Glomerular visceral epithelial cell (primary cell): ENCODE measurements around the gene ADD2.
"Not testable (repeated sequence)": the region's sequence is repeated elsewhere in the genome, so short reads cannot be mapped to it uniquely, and the experiment has no call there.

ENCODE experiments used
- DNase-seq: peaks from one replicate; pipeline ENCODE4 v3.0.0-alpha.2; 2016; ENCODE audit errors: extremely low spot score

Gene ADD2

DNA sequence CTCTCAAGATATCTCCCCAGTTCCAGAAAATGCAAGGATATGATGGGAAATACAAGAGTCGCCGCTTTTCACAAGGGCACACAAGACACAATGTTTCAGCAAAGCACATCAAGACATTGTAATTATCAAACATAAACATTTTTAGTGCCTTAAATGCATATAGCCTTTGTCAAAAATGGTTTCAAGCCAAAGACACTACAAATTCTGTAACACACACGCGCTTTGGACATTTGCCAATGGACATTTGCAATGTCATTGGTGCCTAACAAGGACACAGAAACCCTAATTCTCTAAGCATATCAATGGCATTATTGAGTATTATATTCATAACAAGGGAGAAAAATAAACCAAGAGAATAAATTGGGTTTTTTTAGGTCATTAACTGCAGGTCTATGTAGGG, 16.1 kb downstream of the ADD2 start:
- DNase-seq, result no peak

DNA sequence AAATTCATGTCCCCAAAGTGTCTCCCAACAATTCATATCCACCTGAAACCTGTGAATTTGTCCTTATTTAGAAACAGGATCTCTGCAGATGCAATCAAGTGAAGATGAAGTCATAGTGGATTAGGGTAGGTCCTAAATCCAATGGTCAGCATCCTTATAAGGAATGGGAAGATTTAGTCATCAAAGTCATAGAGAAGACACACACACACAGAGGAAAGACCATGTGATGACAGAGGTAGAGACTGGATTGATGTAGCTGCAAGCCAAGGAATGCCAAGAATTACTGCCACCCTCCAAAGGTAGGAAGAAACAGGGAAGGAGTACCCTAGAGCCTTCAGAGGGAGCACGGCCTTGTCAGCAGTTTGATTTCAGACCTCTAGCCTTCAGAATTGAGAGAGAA, 17.7 kb downstream of the ADD2 start:
- no peak for DNase-seq

DNA sequence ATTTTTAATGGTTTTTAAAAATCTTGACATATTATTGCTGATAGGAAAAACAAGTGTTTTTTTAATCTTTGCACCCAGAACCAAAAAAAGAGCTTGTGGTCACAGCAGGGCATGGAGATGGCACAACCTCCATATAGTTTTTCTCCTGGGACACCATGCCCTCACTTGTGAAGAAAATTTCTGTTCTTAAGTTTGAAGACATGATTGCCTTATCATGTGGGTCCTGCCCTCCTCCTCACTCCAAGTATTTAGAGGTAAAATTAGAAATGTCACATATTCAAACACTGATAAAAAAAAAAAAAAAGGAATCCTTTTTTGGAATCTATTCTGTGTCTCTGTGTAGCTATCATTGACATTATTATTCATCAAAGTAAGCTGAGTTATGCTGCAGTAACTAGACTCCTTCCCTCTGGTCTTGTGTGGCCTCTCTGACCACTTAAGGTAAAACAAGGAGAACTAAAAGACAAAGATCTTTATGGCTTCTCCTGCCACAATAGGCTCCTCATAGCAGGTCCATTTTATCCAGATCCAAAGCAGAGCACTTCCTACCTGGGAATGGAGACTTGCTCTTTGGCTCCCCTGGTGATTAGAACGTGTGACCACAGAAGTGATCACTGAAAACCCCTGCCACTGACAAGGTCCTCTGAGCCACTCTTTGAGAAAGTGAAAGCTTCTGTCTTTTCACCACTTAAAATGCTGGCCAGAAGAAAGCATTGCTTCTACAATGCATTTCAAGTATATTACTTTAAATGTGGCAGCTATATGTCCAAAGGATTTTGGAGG, 19.8 kb downstream of the ADD2 start:
- DNase-seq, result no peak

DNA sequence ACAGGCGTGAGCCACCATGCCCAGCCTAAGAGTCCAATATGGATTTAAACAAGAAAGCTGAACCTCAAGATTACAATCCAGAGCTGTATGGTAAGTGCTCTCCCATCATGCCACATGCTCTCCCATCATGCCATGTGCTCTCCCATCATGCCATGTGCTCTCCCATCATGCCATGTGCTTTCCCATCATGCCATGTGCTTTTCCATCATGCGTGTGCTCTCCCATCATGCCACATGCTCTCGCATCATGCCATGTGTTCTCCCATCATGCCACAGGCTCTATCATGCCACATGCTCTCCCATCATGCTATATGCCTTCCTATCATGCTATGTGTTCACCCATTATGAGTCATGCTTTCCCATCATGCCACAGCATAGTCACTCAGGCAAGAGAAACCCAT, 20.7 kb downstream of the ADD2 start:
- DNase-seq, result no peak

DNA sequence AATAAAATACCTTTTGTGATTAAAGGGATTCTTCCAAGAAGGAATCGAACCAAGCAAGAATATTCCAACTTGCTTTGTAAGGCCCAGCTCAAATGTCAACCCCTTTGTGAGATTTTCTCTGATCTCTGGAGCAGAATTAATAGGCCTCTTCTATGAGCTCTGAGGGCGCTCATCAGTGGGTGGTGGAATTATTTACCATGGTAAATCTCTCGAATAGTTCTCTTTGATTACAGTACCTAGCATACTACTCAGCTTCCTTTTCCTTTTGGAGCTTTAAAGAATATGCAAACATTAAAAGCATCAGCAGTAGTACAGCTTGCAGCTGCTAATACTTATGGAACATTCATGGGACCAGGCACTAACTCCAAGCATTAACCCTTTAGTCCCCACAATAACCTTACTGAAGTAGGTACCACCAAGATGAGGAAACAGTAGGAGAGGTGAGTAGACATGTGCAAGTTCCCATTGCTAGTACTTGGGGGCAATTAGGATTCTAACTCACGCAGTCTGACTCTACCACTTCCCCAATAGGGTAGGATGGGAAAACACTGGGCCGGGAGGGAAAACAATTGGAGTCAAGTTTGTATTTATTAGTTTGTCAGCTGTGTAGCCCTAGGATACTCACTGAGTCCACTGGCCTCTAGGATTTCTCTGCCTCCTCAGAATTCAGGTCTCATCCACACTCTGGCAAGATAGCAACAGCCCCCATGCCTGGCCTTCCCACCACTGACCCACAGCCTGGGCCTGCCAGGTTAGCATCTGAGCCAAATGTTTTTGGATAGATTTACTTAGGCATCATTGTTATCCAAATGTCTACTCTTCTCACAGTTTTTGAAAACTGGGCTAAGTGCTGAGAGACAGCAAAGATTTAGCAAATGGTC, 21.7 kb downstream of the ADD2 start:
- DNase-seq, result no peak

DNA sequence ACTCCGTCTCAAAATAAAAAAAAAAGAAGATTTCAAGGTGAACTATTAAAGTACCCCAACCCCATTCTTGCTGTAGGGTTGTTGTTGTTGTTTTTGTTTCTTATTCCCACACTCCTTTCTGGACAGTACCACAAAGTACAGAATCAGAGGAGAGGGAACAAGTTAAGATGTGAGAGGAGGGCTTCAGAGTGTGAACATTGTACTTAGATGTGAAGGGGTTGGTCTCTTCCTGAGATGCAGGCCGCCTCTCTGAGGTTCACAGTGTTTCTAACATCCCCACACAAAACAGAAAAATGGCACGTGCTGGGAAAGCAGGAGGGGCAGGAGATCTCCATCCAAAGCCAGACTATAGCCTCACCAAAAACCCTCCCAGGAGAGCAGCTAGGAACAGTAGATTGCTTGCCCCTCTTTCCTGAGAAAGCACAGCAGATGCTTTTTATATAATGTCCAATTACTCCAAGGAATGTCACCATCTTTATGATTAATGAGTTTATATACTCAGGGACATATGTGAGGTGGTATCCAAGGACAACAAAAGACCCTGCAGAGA, 22.6 kb downstream of the ADD2 start:
- no peak for DNase-seq

DNA sequence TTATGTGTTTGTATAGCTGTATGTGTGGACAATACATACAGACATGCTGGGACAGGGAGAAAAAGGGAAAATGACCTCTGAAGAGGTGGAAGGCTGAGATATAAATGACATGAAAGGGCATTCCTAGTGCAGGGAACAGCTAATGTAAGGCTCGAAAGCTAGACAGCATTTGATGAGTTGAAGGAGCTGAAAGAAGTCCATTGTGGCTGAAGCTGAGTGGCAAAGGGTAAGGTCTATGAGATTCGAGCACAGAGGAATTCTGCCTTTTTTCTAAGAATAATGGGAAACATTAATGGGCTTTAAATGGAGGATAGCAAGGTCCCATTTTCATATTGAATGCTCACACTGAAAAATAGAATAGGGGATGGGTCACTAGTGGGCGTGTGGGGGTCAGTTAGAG, 23.6 kb downstream of the ADD2 start:
- no peak for DNase-seq

DNA sequence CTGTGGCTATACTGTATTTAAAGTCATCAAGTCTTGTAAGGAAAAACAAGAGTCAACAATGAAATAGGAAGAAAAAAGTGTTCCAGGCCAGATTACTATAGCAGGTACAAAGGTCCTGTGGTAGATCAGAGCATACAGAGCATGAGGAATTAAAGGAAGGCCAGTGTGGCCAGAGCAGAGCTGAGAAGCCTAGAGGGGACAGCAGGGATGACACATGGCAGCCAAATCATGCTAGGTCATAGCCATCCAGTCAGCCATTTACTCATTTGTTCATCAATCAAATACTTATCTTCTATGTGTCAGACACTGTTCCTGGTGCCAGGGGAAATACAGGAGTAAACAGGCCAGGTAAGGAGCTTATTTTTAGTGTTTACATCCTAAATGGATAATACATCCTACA, 24.3 kb downstream of the ADD2 start:
- DNase-seq, result no peak

DNA sequence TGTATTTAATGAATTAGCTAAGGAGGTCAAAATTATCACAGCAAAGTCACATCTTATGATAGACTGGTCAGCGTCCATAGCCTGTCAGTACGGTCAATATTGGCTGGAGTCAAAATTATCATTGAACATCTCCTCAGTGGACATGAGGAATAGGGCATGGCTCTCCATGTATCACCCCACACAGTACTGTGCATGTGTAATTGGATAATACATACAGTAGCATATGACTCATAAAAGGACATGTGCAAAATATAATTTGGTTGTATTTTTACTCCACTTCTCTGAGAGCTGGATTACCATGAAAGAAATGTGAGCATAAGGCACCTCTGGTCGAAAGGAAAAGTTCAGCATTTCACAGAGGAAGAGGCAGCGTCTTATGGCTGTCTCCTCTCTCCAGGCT, 24.9 kb downstream of the ADD2 start:
- no peak for DNase-seq

DNA sequence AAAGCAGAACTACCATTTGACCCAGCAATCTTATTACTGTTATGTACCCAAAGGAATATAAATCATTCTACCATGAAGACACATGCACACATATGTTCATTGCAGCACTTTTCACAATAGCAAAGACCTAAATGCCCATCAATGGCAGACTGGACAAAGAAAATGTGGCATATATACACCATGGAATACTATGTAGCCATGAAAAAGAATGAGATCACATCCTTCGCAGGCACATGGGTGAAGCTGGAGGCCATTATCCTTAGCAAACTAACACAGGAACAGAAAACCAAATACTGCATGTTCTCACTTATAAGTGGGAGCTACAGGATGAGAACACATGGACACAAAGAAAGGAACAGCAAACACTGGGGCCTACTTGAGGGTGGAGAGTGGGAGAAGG, 28.5 kb downstream of the ADD2 start:
- DNase-seq, result not testable (repeated sequence)

DNA sequence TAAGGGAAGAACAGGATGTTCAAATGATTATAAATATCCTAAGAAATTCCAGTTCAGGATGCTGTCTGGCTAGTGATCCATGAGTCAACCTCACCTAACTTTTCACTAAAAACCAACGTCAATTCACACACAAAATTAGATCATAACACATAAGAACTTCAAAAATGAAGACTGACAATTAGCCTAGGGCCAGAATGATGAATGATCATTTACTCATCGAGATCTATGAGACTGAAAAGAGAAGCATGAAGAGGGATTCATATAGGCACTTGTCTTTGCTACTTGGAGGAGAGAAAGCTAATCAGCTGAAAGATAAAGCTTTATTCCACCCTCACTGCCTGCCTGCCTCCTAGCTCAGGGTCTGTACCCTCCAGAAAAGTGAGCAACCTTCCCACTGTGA, 29.8 kb downstream of the ADD2 start:
- no peak for DNase-seq

DNA sequence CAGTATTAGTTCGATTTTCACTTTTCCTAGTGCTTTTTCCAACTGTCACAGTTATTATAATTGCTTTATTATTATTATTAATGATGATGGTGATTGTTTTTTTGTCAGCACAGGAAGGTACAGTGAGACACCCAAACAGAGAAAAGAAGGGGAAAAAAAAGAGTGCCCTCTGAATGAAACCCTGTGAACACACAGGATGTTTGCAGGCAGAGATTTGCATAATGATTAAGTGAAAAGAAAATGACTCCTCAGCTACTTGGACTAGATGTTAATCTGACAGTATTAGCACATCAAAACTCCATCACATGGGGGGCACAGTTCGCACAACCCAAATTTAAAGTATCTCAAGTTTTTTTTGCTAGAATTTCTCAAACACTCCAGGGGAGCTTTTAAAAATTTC, 32.9 kb downstream of the ADD2 start:
- DNase-seq, result no peak

DNA sequence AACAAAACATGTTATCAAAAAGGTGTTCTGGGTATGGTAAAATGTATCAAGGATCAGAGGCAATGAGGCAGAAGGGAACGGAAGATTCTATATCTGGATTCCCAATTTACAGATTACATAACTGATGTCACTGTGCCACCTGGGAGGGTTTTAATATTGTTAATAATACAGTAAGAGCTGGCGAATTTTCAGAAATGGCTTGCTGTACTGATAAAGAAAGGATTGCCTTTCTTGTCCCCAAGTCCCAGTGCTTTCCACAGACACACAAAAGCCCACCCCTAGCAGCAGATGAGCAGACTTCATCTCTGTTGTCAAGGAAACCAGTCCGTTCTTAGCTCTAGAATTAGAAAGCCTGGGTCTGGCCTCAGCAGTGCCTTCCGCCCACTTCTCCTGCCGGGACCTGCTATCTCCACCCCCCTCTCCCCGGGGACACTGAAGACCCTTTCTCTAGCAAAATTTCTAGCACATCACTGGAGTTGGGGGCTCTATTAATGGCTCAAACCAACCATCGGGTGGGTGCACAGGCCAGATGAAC, 34.3 kb downstream of the ADD2 start:
- no peak for DNase-seq

DNA sequence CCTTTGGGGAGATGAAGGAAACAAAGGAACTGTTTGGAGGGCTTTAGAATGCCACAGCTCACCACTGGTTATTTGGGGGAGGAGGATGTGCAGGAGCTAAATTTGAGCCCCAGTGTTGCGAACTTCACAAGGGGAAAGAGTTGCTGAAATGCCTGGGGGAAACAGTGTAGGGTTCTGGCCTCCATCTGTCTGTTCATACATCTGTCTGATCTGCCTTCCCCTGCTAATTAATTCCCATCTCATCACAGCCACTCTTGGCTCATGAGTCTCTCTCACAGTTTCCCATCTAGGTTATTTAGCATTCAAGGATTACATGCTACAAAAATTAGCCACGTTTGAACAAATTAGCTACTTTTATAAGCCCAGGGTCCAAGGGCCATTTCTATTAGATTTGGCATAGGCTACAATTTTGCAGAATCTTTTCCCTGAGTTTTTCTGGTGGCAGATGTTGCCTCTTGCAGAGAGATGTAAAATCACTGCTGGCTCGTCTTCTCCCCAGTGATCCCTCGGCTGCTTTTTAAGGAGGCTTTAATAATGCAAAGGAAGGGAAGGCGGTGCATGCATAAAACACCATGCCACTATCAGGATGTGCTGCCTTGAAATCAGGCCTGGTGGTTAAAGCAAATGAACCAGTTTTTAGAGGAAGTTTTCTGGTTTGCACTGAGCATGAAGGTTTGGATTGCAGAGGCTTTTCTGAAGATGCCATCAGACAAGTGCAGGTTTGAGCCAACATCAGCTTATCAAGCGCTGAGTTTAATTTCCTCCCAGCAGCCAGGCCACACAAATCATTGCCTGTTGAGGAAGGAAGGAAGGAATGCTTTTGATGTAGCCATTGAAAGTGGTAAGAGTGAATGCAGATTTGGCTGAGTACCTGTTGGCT, 35.0 kb downstream of the ADD2 start:
- DNase-seq, result no peak

DNA sequence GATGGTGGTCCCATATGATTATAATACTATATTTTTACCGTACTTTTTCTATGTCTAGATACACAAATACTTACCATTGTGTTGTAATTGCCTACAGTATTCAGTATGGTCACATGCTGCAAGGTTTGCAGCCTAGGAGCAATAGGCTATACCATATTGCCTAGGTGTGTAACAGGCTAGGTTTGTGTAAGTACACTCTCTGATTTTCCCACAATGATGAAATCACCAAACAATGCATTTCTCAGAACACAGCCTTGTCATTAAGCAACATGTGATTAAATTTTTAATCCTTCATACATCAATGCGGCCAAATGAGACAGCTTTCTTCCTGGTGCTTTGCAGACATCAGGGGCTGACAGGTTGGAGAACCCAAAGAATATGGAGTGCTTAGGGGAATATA, 37.3 kb downstream of the ADD2 start:
- no peak for DNase-seq

DNA sequence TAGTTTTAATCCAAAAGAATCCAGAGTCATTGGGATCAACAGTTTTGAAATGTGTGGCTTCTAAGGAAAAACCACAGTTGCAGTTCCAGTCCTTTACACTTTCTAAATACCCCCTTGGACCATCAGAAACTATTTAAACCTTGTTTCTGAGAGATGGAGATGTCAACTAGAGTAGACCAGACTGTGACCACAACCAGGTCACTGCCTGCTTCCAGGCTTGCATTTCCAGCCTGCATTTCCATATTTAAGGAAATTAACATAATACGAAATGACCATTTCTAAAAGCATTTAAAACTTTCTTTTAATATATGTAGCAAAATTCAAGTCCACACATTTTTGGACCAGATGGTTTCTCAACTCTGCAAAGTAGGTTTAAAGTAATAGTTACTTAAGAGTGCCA, 38.4 kb downstream of the ADD2 start:
- no peak for DNase-seq

DNA sequence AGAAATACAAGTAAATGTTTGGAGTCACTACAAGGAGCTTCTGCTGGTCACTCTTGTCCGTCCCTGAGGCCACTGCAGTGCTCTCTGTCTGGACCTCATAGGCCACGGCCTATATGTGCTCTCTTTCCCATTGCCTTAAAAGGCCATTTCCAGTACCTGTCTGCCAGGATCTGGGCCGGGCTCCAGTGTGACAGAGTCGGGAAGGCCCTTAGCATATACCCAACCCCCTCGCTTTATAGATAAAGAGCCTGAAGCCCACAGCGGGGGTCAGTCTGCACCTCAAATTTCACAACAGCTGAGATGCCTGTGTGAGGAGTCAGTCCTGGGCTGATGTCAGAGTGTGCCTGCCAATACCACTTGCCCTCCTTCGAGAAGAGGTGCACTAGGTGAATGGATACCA, 39.9 kb downstream of the ADD2 start:
- no peak for DNase-seq

DNA sequence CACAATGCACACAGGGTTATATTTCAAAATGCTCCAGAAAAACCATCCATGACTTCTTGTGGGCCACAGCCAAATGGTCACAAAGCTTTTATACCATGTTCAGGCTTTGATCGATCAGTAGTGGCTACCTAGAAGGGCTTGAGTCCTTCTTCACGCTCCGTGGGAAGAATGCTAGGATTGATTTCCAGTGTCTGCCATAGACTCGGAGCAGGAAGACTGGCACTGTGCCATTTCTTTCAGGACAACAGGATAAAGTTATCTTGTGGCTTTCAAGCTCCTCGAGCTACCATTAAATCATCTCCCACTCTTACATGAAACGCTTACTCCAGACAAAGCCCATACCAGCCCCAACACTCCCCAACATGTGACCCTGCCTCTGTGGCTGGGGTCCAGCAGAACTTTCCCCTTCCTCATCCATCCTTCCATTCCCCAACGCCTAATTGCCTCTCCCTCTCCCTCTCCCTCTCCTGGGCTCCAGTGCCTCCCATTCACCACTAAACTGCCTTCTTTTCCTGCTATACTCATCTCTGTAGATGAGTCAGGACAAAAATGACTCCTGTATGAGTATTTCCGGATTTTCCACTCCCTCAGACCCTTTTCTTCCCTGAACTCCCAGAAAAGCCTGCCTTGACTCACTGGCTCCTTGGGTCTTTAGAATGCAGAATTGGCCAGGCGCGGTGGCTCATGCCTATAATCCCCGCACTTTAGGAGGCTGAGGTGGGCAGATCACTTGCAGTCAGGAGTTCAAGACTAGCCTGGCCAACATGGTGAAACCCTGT, 40.9 kb downstream of the ADD2 start:
- no peak for DNase-seq

DNA sequence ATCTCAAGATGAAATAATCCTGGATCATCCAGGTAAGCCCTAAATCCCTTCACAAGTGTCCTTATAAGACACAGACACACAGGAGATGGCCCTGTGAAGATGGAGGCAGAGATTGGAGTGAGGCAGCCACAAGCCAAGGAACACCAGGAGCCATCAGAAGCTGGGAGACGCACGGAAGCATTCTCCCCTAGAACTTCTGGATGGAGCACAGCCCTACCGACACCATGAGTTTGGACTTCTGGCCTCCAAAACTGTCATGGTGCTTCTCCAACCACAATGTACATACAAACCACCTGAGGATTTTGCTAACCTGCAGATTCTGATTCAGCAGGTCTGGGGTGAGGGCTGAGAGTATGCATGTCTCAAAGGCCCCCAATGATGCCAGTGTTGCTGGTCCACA, 42.5 kb downstream of the ADD2 start:
- DNase-seq, result no peak

DNA sequence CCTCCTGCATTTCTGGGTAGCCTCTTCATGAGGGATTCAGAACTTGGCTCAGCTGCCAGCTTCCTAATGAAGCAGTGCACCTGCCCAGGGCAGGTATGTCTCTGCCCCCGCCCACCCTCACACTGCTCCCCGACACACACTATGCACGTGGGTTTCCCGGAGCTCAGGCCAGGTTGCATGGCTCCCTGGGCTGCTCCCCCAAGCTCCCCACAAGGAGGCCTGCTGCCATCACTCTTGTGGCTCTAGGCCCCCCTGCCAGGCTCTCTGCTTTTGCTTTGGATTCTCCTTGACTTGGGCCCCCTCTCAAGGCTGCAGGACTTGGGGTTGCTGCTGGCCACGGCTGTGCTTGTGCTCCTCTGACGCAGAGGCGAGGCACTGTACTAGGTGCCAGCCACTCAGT, 43.6 kb downstream of the ADD2 start:
- no peak for DNase-seq
